HUES6 (cell line): ENCODE measurements around the gene PSME4.

ENCODE experiments used
- H3K27ac ChIP-seq: 2 replicates; pipeline ENCODE4 v1.7.0; 2013; ENCODE audit warnings: low read depth, mild to moderate bottlenecking, low read length, inconsistent platforms
- H3K27me3 ChIP-seq: 2 replicates; pipeline ENCODE4 v1.6.1; 2013; ENCODE audit warnings: low read length; ENCODE audit not compliant: control insufficient read depth, insufficient read depth
- H3K36me3 ChIP-seq: 2 replicates; pipeline ENCODE4 v1.6.1; 2013; ENCODE audit warnings: low read length; ENCODE audit not compliant: control insufficient read depth, insufficient read depth
- H3K4me1 ChIP-seq: 2 replicates; pipeline ENCODE4 v1.6.1; 2013; ENCODE audit warnings: low read length; ENCODE audit not compliant: control insufficient read depth, insufficient read depth
- H3K4me3 ChIP-seq: 2 replicates; pipeline ENCODE4 v1.5.1; 2013; ENCODE audit warnings: low read depth, low read length
- H3K9ac ChIP-seq: one replicate; pipeline ENCODE4 v1.6.1; 2013; ENCODE audit warnings: mild to moderate bottlenecking, low read length
- H3K9me3 ChIP-seq: 2 replicates; pipeline ENCODE4 v1.6.1; 2013; ENCODE audit warnings: low read depth, low read length; ENCODE audit not compliant: control insufficient read depth, insufficient read depth

The PSME4 gene

GRCh38 chr2:53913721-53914120 is 57.1 kb downstream of the PSME4 start:
- H3K36me3 ChIP-seq = peaks cover 67% of the 10 kb centered on the region
- H3K27ac ChIP-seq = no peak overlapping the region
- H3K9ac ChIP-seq = no peak overlapping the region
- no peaks in the 10 kb centered on the region for H3K4me1 ChIP-seq
- H3K4me3 ChIP-seq = no peak overlapping the region
- H3K9me3 ChIP-seq = no peaks in the 10 kb centered on the region
- H3K27me3 ChIP-seq = no peaks in the 10 kb centered on the region

- Histone ChIP-seq H3K4me1 (no peaks in the 10 kb centered on the region), H3K27ac (no peak overlapping the region), H3K9ac (no peak overlapping the region), H3K27me3 (no peaks in the 10 kb centered on the region), H3K9me3 (no peaks in the 10 kb centered on the region), H3K36me3 (peaks cover 74% of the 10 kb centered on the region), H3K4me3 (no peak overlapping the region)
Measured at GRCh38 chr2:53911434-53912189, 59.2 kb downstream of the PSME4 start.

GRCh38 chr2:53907582-53907981 is 63.2 kb downstream of the PSME4 start:
- Histone ChIP-seq H3K27ac (no peak overlapping the region), H3K9ac (no peak overlapping the region), H3K4me3 (no peak overlapping the region), H3K4me1 (no peaks in the 10 kb centered on the region), H3K27me3 (no peaks in the 10 kb centered on the region), H3K36me3 (peaks cover 81% of the 10 kb centered on the region), H3K9me3 (no peaks in the 10 kb centered on the region)

DNA sequence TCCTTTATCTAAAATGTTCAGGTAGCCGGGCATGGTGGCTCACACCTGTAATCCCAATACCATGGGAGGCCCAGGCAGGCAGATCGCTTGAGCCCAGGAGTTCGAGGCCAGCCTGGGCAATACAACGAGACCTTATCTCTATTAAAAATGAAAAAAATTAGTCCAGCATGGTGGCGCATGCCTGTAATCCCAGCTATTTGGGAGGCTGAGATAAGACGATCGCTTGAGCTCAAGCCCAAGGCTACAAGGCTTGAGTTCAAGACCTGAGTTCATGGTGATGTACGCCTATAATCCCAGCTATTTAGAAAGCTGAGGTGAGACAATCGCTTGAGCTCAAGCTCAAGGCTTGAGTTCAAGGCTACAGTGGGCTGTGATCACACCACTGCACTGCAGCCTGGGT is 65.4 kb downstream of the PSME4 start:
- peaks cover 98% of the 10 kb centered on the region for H3K36me3 ChIP-seq
- no peaks in the 10 kb centered on the region for H3K27me3 ChIP-seq
- no peak overlapping the region for H3K27ac ChIP-seq
- H3K4me3 ChIP-seq = no peak overlapping the region
- H3K9me3 ChIP-seq = no peaks in the 10 kb centered on the region
- H3K4me1 ChIP-seq = no peaks in the 10 kb centered on the region
- H3K9ac ChIP-seq = no peak overlapping the region

GRCh38 chr2:53903011-53903410 is 67.8 kb downstream of the PSME4 start:
- Histone ChIP-seq H3K4me3 (no peak overlapping the region), H3K9me3 (no peaks in the 10 kb centered on the region), H3K36me3 (peaks cover 100% of the 10 kb centered on the region), H3K27me3 (no peaks in the 10 kb centered on the region), H3K9ac (no peak overlapping the region), H3K27ac (no peak overlapping the region), H3K4me1 (no peaks in the 10 kb centered on the region)

- no peak overlapping the region for H3K27ac ChIP-seq
Measured at GRCh38 chr2:53901192-53901591, 69.6 kb downstream of the PSME4 start.

DNA sequence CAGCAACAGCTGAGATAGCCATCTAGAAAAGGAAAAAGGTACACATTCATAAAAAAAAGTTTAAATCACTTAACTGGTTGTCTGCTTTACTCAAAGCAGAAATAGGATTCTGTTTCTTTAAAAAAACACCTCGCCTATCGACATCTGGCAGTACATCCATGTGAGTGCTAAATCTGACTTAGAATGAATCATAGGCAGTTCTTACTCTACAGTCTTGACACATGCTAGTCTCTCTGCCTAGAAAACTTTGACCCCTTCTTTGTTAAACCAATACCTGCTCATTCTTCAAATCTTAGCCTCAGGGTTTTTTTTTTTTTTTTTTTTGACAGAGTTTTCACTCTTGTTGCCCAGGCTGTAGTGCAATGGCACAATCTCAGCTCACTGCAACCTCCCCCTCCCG is 73.9 kb downstream of the PSME4 start:
- Histone ChIP-seq H3K4me3 (no peak overlapping the region), H3K9ac (no peak overlapping the region), H3K36me3 (peaks cover 98% of the 10 kb centered on the region), H3K4me1 (no peaks in the 10 kb centered on the region), H3K27ac (no peak overlapping the region), H3K27me3 (no peaks in the 10 kb centered on the region), H3K9me3 (no peaks in the 10 kb centered on the region)

More at GRCh38 chr2:53901192-53901591, 69.6 kb downstream of the PSME4 start:
- no peak overlapping the region for H3K4me3 ChIP-seq
- peaks cover 98% of the 10 kb centered on the region for H3K36me3 ChIP-seq
- no peak overlapping the region for H3K9ac ChIP-seq
- H3K4me1 ChIP-seq = no peaks in the 10 kb centered on the region
- no peaks in the 10 kb centered on the region for H3K9me3 ChIP-seq
- no peaks in the 10 kb centered on the region for H3K27me3 ChIP-seq

DNA sequence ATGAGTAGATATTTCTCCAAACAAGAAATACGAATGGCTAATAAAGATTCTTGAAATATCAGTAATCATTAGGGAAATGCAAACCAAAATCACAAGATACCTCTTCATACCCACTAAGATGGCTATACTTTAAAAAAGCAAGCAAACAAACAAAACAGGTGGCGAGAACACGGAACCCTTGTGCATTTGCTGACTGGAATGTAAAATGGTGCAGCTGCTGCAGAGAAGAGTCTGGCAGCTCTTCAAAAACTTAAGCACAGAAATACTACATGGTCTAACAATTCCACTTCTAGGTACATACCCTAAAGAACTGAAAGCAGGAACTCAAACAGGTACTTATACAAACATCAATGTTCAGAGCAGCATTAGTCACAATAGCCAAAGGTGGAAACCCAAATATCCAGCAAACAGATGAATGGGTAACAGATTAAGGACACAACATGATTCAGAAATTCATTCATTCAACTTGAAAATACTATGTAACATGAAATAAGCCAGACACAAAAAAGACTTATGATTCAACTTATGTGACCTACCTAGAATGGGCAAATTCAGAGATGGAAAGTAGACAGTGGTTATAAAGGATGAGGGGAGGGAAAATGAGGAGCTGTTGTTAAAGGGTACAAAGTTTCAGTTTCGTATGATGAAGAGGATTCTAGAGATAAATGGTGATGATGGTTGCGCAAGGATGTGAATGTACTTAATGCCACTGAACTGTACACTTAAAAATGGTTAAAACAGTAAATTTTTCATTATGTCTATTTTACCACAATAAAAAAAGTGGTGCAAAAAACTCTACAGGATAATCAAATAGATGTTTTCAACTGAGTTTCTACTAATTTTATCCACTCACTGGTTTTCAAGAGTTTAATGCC is 84.2 kb downstream of the PSME4 start:
- peaks cover 96% of the 10 kb centered on the region for H3K36me3 ChIP-seq
- no peaks in the 10 kb centered on the region for H3K9me3 ChIP-seq
- H3K27ac ChIP-seq = no peak overlapping the region
- no peaks in the 10 kb centered on the region for H3K27me3 ChIP-seq
- H3K4me1 ChIP-seq = no peaks in the 10 kb centered on the region
- H3K9ac ChIP-seq = no peak overlapping the region
- no peak overlapping the region for H3K4me3 ChIP-seq

DNA sequence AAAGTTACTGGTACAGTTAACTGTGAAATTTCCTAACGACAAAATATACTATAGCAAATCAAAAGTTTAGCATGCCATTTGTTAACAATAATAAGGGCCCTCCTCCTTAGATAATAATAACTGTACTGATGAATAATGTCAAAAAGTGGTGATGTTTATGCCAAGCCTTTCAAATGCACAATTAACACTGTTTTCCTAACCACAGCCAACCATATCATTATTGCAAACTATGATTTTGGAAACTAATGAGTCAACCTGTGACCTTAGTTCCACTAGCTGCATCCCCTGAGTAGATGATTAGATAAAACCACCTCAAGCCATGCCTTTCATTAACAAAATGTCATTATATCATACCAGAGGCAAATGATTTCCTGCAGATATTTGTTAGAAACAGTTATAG is 85.9 kb downstream of the PSME4 start:
- Histone ChIP-seq H3K36me3 (peaks cover 96% of the 10 kb centered on the region), H3K27me3 (no peaks in the 10 kb centered on the region), H3K9ac (no peak overlapping the region), H3K4me3 (no peak overlapping the region), H3K27ac (no peak overlapping the region), H3K9me3 (no peaks in the 10 kb centered on the region), H3K4me1 (no peaks in the 10 kb centered on the region)

- Histone ChIP-seq H3K4me3 (no peak overlapping the region), H3K27ac (no peak overlapping the region)
Measured at GRCh38 chr2:53881986-53882385, 88.8 kb downstream of the PSME4 start.

GRCh38 chr2:53881360-53881759 is 89.4 kb downstream of the PSME4 start:
- Histone ChIP-seq H3K9ac (no peak overlapping the region), H3K27me3 (no peaks in the 10 kb centered on the region), H3K4me3 (no peak overlapping the region), H3K9me3 (peaks cover 5% of the 10 kb centered on the region; the same call in 1 of the 2 replicates), H3K4me1 (no peaks in the 10 kb centered on the region), H3K36me3 (peaks cover 76% of the 10 kb centered on the region), H3K27ac (no peak overlapping the region)

More at GRCh38 chr2:53881986-53882385, 88.8 kb downstream of the PSME4 start:
- peaks cover 82% of the 10 kb centered on the region for H3K36me3 ChIP-seq
- H3K4me1 ChIP-seq = no peaks in the 10 kb centered on the region
- no peak overlapping the region for H3K9ac ChIP-seq
- H3K9me3 ChIP-seq = peaks cover 5% of the 10 kb centered on the region; the same call in 1 of the 2 replicates
- no peaks in the 10 kb centered on the region for H3K27me3 ChIP-seq
